Liver (tissue), 3 donors: ENCODE data around the gene FAM111A.

ENCODE experiments used
- EGR1 ChIP-seq, 2 donors: IDR thresholded peaks; 2 replicates each; pipeline ENCODE4 v1.6.1; 2016 to 2018; ENCODE audit warnings: antibody characterized with exemption in 2 of 2, low read depth in 2 of 2
- MAX ChIP-seq: IDR thresholded peaks from 2 replicates; pipeline ENCODE4 v1.6.1; 2016; ENCODE audit warnings: antibody characterized with exemption
- RXRA ChIP-seq, 2 donors: IDR thresholded peaks; 2 replicates each; pipeline ENCODE4 v1.6.1; 2017 to 2018; ENCODE audit warnings: antibody characterized with exemption in 2 of 2, mild to moderate bottlenecking in 1 of 2
- TAF1 ChIP-seq: conservative IDR thresholded peaks from 2 replicates; pipeline ENCODE4 v1.6.1; 2016; ENCODE audit warnings: antibody characterized with exemption, mild to moderate bottlenecking
- YY1 ChIP-seq: IDR thresholded peaks from 2 replicates; pipeline ENCODE4 v1.6.1; 2016; ENCODE audit warnings: antibody characterized with exemption, mild to moderate bottlenecking
- TF ChIP-seq, protein P1 (sequence below): fragments of 150-350 bp; IDR thresholded peaks from 2 replicates; pipeline ENCODE4 v1.5.1; 2017; ENCODE audit warnings: improper control_type of control experiment, low read depth, low read length; ENCODE audit not compliant: missing input control
- TF ChIP-seq, protein P2 (sequence below): IDR thresholded peaks from 2 replicates; pipeline ENCODE4 v1.6.1; 2016; ENCODE audit warnings: antibody characterized with exemption
- donor health status: healthy.
- donor health status: healthy.

DNA sequence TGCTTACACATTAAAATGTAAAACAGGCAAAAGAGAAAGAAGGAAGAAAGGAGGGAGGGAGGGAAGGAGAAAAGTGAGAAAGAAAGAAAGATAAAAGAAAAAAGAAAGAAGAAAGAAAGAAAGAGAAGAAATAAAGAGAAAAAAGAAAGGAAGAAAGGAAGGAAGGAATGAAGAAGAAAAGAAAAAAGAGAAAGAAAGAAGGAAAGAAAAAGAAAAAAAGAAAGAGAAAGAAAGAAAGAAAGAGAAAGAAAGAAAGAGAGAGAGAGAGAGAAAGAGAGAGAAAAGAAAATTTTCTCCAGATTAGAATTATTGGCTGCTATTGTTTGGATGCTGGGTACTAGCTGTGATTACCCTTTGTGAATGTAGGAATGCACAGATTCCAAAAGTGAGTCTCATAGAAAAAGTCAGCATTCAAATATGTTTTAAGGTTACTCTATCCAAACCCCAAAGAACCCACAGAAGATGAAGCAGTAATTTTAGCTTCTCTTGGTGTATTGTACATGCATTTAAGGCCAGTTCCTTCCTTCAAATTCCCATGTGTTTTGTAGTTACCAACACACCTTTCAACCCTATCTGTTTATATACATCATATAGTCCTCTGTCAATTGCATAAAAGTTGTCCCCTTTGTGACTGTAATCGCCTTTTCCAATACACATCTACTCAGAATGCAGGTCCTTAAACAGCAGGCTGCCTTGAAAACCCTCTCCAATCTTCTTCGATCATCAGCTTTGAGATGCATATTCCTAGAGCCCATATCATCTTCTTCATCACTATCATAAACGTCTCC lies 789 bp upstream of the FAM111A start:
- TF ChIP-seq RXRA (IDR thresholded peaks at IDR 0.05) (no peak), EGR1 (IDR thresholded peaks at IDR 0.05; ENCODE audit: low read depth in 2 of 2) (no peak), TAF1 (no peak), YY1 (no peak), MAX (no peak)
- TF ChIP-seq, protein P1, sequence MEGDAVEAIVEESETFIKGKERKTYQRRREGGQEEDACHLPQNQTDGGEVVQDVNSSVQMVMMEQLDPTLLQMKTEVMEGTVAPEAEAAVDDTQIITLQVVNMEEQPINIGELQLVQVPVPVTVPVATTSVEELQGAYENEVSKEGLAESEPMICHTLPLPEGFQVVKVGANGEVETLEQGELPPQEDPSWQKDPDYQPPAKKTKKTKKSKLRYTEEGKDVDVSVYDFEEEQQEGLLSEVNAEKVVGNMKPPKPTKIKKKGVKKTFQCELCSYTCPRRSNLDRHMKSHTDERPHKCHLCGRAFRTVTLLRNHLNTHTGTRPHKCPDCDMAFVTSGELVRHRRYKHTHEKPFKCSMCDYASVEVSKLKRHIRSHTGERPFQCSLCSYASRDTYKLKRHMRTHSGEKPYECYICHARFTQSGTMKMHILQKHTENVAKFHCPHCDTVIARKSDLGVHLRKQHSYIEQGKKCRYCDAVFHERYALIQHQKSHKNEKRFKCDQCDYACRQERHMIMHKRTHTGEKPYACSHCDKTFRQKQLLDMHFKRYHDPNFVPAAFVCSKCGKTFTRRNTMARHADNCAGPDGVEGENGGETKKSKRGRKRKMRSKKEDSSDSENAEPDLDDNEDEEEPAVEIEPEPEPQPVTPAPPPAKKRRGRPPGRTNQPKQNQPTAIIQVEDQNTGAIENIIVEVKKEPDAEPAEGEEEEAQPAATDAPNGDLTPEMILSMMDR, result no peak
- TF ChIP-seq, protein P2, sequence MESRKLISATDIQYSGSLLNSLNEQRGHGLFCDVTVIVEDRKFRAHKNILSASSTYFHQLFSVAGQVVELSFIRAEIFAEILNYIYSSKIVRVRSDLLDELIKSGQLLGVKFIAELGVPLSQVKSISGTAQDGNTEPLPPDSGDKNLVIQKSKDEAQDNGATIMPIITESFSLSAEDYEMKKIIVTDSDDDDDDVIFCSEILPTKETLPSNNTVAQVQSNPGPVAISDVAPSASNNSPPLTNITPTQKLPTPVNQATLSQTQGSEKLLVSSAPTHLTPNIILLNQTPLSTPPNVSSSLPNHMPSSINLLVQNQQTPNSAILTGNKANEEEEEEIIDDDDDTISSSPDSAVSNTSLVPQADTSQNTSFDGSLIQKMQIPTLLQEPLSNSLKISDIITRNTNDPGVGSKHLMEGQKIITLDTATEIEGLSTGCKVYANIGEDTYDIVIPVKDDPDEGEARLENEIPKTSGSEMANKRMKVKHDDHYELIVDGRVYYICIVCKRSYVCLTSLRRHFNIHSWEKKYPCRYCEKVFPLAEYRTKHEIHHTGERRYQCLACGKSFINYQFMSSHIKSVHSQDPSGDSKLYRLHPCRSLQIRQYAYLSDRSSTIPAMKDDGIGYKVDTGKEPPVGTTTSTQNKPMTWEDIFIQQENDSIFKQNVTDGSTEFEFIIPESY, result no peak
